IMR-90 (cell line): ENCODE data around the gene DNAI2. TPM values are rescaled to one million over a fixed set of nuclear protein-coding genes. Genes with fewer than 3 reads are reported as not detected.

ENCODE experiments used
- ATAC-seq: fragments of 200-7000 bp; cut with Tn5 transposase; 2 replicates; pipeline ENCODE4 v1.9.1; 2020; ENCODE audit warnings: low read depth, mild to moderate bottlenecking, moderate library complexity
- BruUV-seq: library from RNA; stranded (reverse); fragments of 400-500 nt; replicated peaks from 2 replicates; lab custom pipeline; 2021; lab: Mats Ljungman, UMichigan
- CTCF ChIA-PET: fragments of 300-600 bp; formaldehyde crosslinking; extraction: SDS; loops from one replicate; lab custom pipeline; 2021; ENCODE audit warnings: antibody characterized with exemption; lab: Yijun Ruan, JAX
- POLR2A ChIA-PET: fragments of 300-600 bp; sonication (Branson Sonifier 250); formaldehyde crosslinking; loops from one replicate; lab custom pipeline; 2022; ENCODE audit warnings: antibody characterized with exemption; ENCODE audit not compliant: unreplicated experiment; lab: Charles Lee
- DNase-seq: peaks from one replicate; pipeline ENCODE4 v3.0.0; 2013
- H2AFZ ChIP-seq: replicated peaks from 2 replicates; pipeline ENCODE3; 2013; ENCODE audit warnings: low read length, mild to moderate bottlenecking; ENCODE audit not compliant: poor library complexity
- H2AK5ac ChIP-seq: 2 replicates; pipeline ENCODE4 v1.6.1; 2013; ENCODE audit warnings: low read depth, low read length, inconsistent platforms
- H2AK9ac ChIP-seq: replicated peaks from 2 replicates; pipeline ENCODE3; 2013; ENCODE audit warnings: mild to moderate bottlenecking, low read depth, low read length, moderate library complexity; ENCODE audit not compliant: poor library complexity
- H2BK120ac ChIP-seq: 2 replicates; pipeline ENCODE4 v1.6.1; 2013; ENCODE audit warnings: low read depth, low read length, inconsistent platforms
- H2BK15ac ChIP-seq: 3 replicates; pipeline ENCODE4 v1.6.1; 2013; ENCODE audit warnings: low read depth, low read length, inconsistent platforms
- H2BK20ac ChIP-seq: 2 replicates; pipeline ENCODE4 v1.6.1; 2013; ENCODE audit warnings: low read depth, mild to moderate bottlenecking, inconsistent platforms, low read length, moderate library complexity
- H2BK5ac ChIP-seq: 2 replicates; pipeline ENCODE4 v1.6.1; 2013; ENCODE audit warnings: mild to moderate bottlenecking, low read depth, low read length, inconsistent platforms; ENCODE audit not compliant: poor library complexity, severe bottlenecking
- H3K14ac ChIP-seq: replicated peaks from 2 replicates; pipeline ENCODE4 v1.6.1; 2013; ENCODE audit warnings: low read depth, low read length, inconsistent platforms
- H3K18ac ChIP-seq: 2 replicates; pipeline ENCODE4 v1.6.1; 2013; ENCODE audit warnings: low read depth, low read length, control low read depth
- H3K23ac ChIP-seq: 2 replicates; pipeline ENCODE4 v1.6.1; 2013; ENCODE audit warnings: low read depth, low read length, inconsistent platforms
- H3K27ac ChIP-seq: 2 replicates; pipeline ENCODE4 v1.5.1; 2013; ENCODE audit warnings: mild to moderate bottlenecking, control low read depth, low read length; ENCODE audit not compliant: insufficient read depth
- H3K27me3 ChIP-seq: 2 replicates; pipeline ENCODE4 v1.6.1; 2013; ENCODE audit warnings: low read length; ENCODE audit not compliant: control insufficient read depth, insufficient read depth
- H3K36me3 ChIP-seq: 2 replicates; pipeline ENCODE4 v1.6.1; 2013; ENCODE audit warnings: low read length, mixed read lengths; ENCODE audit not compliant: control insufficient read depth, insufficient read depth
- H3K4ac ChIP-seq: 2 replicates; pipeline ENCODE4 v1.6.1; 2013; ENCODE audit warnings: low read depth, low read length, inconsistent platforms
- H3K4me1 ChIP-seq: 2 replicates; pipeline ENCODE4 v1.6.1; 2013; ENCODE audit warnings: low read length, mixed read lengths; ENCODE audit not compliant: control insufficient read depth, insufficient read depth
- H3K4me2 ChIP-seq: 2 replicates; pipeline ENCODE4 v1.6.1; 2013; ENCODE audit warnings: low read depth, mild to moderate bottlenecking, control low read depth, low read length, moderate library complexity
- H3K4me3 ChIP-seq: 2 replicates; pipeline ENCODE4 v1.5.1; 2013; ENCODE audit warnings: low read depth, mild to moderate bottlenecking, control low read depth, low read length, moderate library complexity; ENCODE audit not compliant: insufficient read depth
- H3K56ac ChIP-seq: 2 replicates; pipeline ENCODE4 v1.6.1; 2013; ENCODE audit warnings: low read length, inconsistent platforms; ENCODE audit not compliant: insufficient read depth; ENCODE audit errors: extremely low read depth
- H3K79me1 ChIP-seq, 2 experiments: 2 replicates each; pipeline ENCODE4 v1.6.1; 2013; ENCODE audit warnings: low read length in 2 of 2, inconsistent platforms in 1 of 2, low read depth in 1 of 2
- H3K9ac ChIP-seq: 2 replicates; pipeline ENCODE4 v1.6.1; 2013; ENCODE audit warnings: low read depth, low read length, control low read depth
- H3K9me1 ChIP-seq: 2 replicates; pipeline ENCODE4 v1.6.1; 2013; ENCODE audit warnings: low read length, inconsistent platforms; ENCODE audit not compliant: insufficient read depth
- H3K9me3 ChIP-seq: 2 replicates; pipeline ENCODE4 v1.6.1; 2013; ENCODE audit warnings: low read length; ENCODE audit not compliant: control insufficient read depth, insufficient read depth
- H4K20me1 ChIP-seq: 2 replicates; pipeline ENCODE4 v1.6.1; 2013; ENCODE audit warnings: low read length, inconsistent platforms; ENCODE audit not compliant: insufficient read depth
- H4K5ac ChIP-seq: 2 replicates; pipeline ENCODE4 v1.6.1; 2013; ENCODE audit warnings: mild to moderate bottlenecking, low read depth, low read length, control low read depth
- H4K8ac ChIP-seq, 2 experiments: 2 replicates each; pipeline ENCODE4 v1.6.1; 2013; ENCODE audit warnings: low read depth in 2 of 2, low read length in 2 of 2, control low read depth in 1 of 2, inconsistent platforms in 1 of 2
- H4K91ac ChIP-seq: 2 replicates; pipeline ENCODE4 v1.6.1; 2013; ENCODE audit warnings: low read depth, low read length, inconsistent platforms; ENCODE audit not compliant: insufficient read depth
- BHLHE40 ChIP-seq: fragments of 150-350 bp; IDR thresholded peaks from 2 replicates; pipeline ENCODE4 v1.6.1; 2016; ENCODE audit warnings: mild to moderate bottlenecking, low read depth, low read length
- CEBPB ChIP-seq: IDR thresholded peaks from 2 replicates; pipeline ENCODE4 v1.6.1; 2012; ENCODE audit warnings: low read depth, low read length, improper control_type of control experiment
- POLR2A ChIP-seq: IDR thresholded peaks from 2 replicates; pipeline ENCODE4 v1.6.1; 2012; ENCODE audit warnings: mild to moderate bottlenecking, low read depth, low read length
- RAD21 ChIP-seq: IDR thresholded peaks from 2 replicates; pipeline ENCODE4 v1.6.1; 2012; ENCODE audit warnings: low read length, improper control_type of control experiment
- SMC3 ChIP-seq: fragments of 150-350 bp; IDR thresholded peaks from 2 replicates; pipeline ENCODE4 v1.6.1; 2016; ENCODE audit warnings: low read depth, mild to moderate bottlenecking, antibody characterized with exemption, low read length, moderate library complexity
- WGBS, 2 experiments: methylation state at CpG; one replicate each; pipeline versions ENCODE4 v1.1.5 to v1.1.7; 2013; ENCODE audit warnings: missing lambda C conversion rate in 2 of 2; ENCODE audit not compliant: insufficient read length in 1 of 2; ENCODE audit errors: extremely low coverage in 2 of 2; 5-methylcytosine and 5-hydroxymethylcytosine counted together
- dilution Hi-C: fragments of 300-500 bp; cut with HindIII; formaldehyde crosslinking; loops from one replicate; pipeline ENCODE4 v1.14.3; 2018; ENCODE audit warnings: low sequenced_read_pairs; ENCODE audit not compliant: unreplicated experiment
- in situ Hi-C: fragments of 300-500 bp; cut with MboI; formaldehyde crosslinking; loops from 3 replicates; pipeline ENCODE4 v1.14.3; 2019; ENCODE audit warnings: low sequenced_read_pairs, inconsistent platforms, mixed read lengths
- intact Hi-C: fragments of 100-400 bp; cut with micrococcal nuclease; formaldehyde crosslinking; loops from 2 replicates; pipeline ENCODE4 v1.10.0; 2022
- polyA plus RNA-seq, 3 experiments: library from polyadenylated mRNA; depleted of rRNA; stranded (reverse); fragments of >200 nt; gene quantifications; 2 replicates each; pipeline ENCODE4 v1.2.3, GENCODE V29; 2012; ENCODE audit warnings: low replicate concordance in 1 of 3
- total RNA-seq: library from RNA; depleted of rRNA; stranded (reverse); fragments of >200 nt; gene quantifications from 2 replicates; pipeline ENCODE4 v1.2.3, GENCODE V29; 2012

DNAI2 gene
- total and polyA plus RNA-seq, 2 of the 4 experiments (the other 2 are of a cell fraction) = not detected

GRCh38 chr17:74234486-74234885 lies 39.5 kb upstream of the DNAI2 start:
- Histone ChIP-seq H3K4me3 (no peak overlapping the region), H4K5ac (no peak overlapping the region), H3K27ac (no peak overlapping the region), H4K8ac (no peak overlapping the region), H2AK9ac (no peak overlapping the region), H3K23ac (no peak overlapping the region), H2BK5ac (no peak overlapping the region), H3K4ac (no peak overlapping the region), H3K9ac (no peak overlapping the region), H3K18ac (no peak overlapping the region), H4K91ac (no peak overlapping the region), H2BK20ac (no peak overlapping the region), H2BK120ac (no peak overlapping the region), H3K14ac (no peak overlapping the region), H3K4me2 (no peak overlapping the region), H3K4me1 (no peaks in the 10 kb centered on the region), H2BK15ac (no peak overlapping the region), H3K56ac (no peak overlapping the region), H3K79me1 (no peaks in the 10 kb centered on the region), H3K27me3 (no peaks in the 10 kb centered on the region), H2AFZ (no peak overlapping the region), H3K9me3 (no peaks in the 10 kb centered on the region), H3K9me1 (no peaks in the 10 kb centered on the region), H2AK5ac (no peak overlapping the region), H3K36me3 (no peaks in the 10 kb centered on the region), H4K20me1 (no peaks in the 10 kb centered on the region)
- WGBS, 2 experiments = no CpG with 5 or more reads among the region's 1 CpG
- intact Hi-C loops = no loop called here
- in situ Hi-C loops = no loop called here
- no TSS peak for BruUV-seq
- dilution Hi-C loops = no loop called here
- ChIA-PET POLR2A (no interaction called here), CTCF (no interaction called here)
- TF ChIP-seq RAD21 (no peak), SMC3 (no peak), BHLHE40 (no peak), CEBPB (no peak), POLR2A (no peak)
- DNase-seq (no peak), ATAC-seq (no peak)
